ENCODE measurements around the gene FBXL22.

The FBXL22 gene

DNA sequence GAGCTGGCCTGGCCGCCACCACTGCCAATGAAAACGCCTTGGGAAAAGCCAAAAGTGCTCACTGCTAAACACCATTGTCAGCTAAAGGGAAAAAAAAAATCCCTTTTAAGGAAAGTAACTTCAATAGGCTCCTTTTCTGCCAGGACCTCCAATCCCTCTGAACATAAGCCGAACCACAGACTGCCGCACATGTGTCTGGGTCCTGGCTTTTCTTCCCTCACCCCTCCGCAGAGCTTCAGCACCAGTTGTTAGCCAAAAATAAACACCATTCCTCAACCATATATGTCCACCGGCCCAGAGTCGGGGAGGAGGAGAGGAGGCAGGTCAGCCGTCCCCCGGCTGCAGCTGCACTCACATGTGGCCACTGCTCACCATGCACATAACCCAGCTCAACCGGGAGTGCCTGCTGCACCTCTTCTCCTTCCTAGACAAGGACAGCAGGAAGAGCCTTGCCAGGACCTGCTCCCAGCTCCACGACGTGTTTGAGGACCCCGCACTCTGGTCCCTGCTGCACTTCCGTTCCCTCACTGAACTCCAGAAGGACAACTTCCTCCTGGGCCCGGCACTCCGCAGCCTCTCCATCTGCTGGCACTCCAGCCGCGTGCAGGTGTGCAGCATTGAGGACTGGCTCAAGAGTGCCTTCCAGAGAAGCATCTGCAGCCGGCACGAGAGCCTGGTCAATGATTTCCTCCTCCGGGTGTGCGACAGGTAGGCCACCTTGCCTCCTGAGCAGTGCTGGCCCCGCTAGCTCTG, at the start of gene FBXL22:
FBXL22 (plus strand) TSS at position 350 of the 753 bp plus-strand sequence; CDS start at position 356, 6 bp downstream.
- DNase-seq, result peak; percentile 40

GRCh38 chr15:63551400-63551799, 45.8 kb upstream of the FBXL22 start:
- DNase-seq, result no peak

- DNase-seq, result peak; percentile 13
Measured at GRCh38 chr15:63553388-63553791, 43.8 kb upstream of the FBXL22 start.

GRCh38 chr15:63554337-63554927, 42.8 kb upstream of the FBXL22 start:
- DNase-seq, result no peak

DNA sequence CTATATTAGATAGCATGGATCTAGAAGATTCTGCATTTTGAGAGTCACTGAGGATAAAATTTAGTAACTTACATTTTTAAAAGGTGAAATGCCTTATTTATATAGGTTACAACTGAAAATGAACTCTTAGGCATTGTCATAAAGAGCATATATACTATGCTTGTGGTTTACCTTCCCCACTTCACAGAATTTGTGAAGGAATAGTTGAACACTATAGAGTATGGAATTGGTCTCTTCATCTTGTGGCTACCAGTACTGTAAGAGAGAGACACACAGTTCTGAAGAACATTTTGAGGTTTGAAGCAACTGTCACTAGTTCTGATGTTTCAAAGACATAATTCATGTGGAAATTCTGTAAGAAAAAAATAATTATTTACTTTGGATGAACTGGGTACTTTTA, 41.7 kb upstream of the FBXL22 start:
- DNase-seq, result no peak

DNA sequence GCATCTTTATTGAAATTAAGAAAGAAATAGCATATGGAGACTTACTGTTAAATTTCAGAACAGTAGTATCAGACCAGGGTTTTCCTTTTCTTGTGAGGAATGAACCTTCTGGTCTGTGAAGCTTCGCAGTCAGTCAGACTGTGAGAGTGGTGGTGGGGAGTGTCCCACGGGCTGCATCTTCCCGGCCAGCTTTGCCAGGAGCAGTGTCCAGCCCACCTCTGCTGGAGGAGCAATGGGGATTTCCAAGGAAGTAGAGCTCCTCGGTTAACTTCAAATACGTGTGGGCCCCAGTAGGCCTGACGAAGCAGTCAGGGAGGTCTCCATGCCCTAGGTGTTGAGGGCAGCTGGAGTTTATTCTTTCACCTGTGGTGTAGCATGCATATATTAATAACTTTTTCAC, 40.9 kb upstream of the FBXL22 start:
- DNase-seq, result no peak

DNA sequence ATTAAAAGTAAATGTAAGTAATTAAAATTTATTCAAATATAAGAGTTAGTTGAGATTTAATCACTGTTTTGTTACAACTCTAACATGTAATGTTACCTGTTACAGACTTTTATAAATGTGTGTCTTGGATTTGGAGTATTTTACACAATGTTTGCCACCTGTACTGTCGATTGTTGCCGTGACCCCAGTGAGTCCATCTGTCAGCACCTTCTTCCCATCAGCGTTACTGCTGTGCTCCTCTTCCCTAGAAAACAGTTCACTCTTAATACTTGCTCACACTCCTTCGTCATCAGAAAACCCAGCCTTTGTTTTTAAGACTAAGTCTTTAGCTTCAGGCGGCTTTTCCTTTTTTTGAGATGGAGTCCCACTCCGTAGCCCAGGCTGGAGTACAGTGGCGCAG, 40.5 kb upstream of the FBXL22 start:
- no peak for DNase-seq

DNA sequence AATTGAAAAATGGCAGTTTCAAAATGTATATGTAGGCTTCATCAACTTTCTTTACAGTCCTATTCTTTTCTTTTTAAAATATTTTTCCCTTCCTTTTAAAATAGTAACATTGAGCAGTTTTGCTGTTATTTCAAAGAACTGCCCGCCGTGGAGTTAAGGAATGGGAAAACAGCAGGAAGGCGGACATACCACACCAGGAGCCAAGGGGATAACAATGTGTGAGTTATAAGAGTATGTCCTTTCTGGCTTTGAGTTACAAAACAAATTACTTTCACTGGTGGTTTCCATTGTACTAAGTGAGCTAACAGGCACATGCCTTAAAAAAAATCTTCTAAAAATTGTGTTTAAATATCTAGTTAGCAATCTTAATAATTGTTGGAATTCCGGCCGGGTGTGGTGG, 37.4 kb upstream of the FBXL22 start:
- DNase-seq, result no peak

- DNase-seq, result no peak
Measured at GRCh38 chr15:63560741-63561448, 36.3 kb upstream of the FBXL22 start.

GRCh38 chr15:63564093-63564492, 33.1 kb upstream of the FBXL22 start:
- DNase-seq, result no peak

GRCh38 chr15:63565536-63566186, 31.5 kb upstream of the FBXL22 start:
- no peak for DNase-seq

DNA sequence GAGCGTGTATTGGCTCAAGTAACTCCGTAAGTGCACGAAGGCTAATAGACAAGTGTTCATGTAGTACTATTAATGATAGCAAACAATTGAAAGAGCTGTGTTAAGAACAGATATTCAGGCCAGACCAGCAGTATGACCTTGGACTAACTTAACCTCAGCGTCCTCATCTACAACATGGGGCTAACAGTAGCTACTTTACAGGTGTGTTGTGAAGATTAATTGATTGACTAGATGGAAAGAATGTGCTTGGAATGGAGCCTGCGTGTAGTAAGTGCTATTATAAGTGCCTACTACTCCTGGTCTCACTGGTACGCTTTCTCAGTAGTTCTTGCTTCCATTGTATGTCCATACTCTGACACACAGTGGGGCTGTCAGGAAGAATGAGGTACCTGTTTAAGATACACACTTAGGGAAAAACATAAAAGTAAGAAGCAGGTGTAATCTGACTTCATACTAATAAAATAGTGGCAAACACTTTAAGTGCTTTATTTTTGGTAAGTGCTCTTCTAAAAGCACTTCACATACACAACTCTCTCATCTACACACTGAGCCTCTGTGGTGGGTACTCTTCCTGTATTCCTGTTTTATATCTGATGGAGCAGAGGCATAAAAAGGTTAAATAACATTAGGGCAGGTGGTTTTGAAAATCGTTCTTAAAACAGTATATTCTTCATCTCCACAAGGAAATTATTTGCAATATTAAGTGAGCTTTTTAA, 24.3 kb upstream of the FBXL22 start:
- DNase-seq, result peak; percentile 65

- no peak for DNase-seq
Measured at GRCh38 chr15:63573533-63573932, 23.7 kb upstream of the FBXL22 start.

DNA sequence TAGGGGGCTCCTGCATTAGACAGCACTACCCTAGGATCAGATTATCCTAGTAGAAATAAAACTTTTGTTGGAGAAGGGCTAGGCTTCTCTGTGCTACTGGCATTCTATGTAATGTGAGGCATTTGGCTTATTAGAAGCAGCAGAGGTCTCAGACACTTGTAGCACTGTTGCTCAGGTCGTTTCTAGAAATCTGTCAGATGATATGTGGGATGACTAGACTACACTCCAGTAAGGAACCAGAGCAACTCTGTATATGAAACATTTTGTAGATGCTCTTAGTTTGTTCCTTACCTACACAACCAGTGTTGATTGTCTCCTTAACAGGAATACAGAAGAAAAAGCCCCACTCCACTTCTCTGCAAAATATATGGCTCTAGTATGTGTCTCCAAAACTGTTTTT, 21.9 kb upstream of the FBXL22 start:
- no peak for DNase-seq

DNA sequence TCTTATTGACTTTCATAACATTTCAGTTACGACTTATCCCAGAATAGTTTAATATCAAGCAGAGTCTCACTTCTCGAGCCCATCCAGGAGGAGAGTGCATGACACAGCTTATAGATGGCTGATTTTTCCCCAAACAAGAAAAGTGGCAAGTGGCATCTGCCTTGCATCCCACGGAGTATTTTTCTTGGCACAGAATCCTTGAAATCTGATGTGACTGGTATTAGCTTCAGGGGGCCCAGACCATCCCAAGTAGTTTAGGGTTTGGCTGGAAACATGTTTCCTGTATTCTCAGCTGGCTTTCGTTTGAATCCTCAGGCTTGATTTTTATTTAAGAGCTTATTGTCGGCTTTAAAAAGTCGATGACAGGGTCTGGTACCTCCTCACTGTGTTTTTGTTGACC, 20.7 kb upstream of the FBXL22 start:
- no peak for DNase-seq

DNA sequence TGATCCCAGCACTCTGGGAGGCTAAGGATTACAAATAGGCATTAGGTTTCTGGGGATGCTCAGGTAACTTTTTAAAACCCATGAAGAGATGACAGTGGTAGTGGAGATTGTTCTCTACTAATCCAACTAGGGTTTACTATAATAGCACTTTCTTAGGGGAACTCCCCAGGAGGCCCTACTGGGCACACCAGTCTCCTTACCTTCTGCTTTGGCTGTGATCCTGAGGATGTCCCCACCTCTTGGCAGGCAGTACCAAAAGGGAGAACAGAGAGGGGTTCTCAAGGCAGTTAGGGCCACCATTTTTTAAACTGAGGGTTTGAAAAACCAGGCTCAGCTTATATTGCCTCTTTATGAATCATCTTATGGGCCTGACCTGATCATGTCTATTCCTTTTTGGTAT, 15.0 kb upstream of the FBXL22 start:
- no peak for DNase-seq

- no peak for DNase-seq
Measured at GRCh38 chr15:63582718-63583426, 14.3 kb upstream of the FBXL22 start.

DNA sequence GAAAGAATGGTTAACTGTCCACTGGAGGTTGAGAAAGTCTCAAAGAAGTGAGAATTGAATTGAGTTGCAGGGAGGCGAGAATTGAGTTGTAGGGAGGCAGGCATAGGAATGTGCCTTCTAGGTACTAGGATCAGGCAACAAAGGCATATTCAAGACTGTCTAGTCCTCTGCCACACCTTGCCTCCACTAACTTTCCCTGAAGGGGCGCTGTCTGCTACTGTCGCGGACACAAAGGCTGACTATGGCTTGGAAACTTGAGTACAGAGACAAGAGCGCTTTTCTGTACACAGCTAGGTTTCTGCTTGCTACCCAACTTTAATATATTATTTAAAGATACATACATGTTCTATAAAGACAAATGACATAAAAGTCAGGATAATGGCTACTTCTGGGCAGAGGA, 10.4 kb upstream of the FBXL22 start:
- no peak for DNase-seq

GRCh38 chr15:63587527-63587926, 9.7 kb upstream of the FBXL22 start:
- DNase-seq, result no peak

DNA sequence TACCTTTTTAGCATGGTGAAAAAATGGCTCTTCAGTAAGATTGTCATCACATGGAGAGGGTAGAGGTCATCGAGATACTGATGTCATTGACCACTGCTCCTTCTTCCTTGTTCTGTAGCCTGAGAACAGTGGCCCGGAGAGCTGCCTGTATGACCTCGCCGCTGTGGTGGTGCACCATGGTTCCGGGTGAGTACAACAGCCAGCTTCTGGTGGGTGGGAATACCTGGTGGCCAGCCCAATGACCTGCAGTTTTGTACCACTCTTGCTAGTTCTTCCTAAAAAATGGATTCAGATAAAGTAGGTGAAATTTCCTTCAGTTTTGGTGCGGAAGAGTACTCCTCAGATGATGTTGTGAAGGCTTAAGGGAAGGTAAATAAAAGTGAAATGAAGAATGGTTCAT, 8.4 kb upstream of the FBXL22 start:
- DNase-seq, result no peak

- DNase-seq, result no peak
Measured at GRCh38 chr15:63593705-63594671, 3.2 kb upstream of the FBXL22 start.

Measured in DMS79 (cell line).